A549 (cell line): ENCODE measurements around the gene CCDC78.

Experiments used
- CEBPB ChIP-seq, 2 experiments: fragments of >200 bp in 1 of 2; sonication (Bioruptor Twin) in 1 of 2; formaldehyde crosslinking in 1 of 2; IDR thresholded peaks; 2 replicates each; pipeline ENCODE4 v1.6.1; 2012 to 2016
- CTCF ChIP-seq: fragments of >200 bp; sonication (Bioruptor Twin); formaldehyde crosslinking; IDR thresholded peaks from 3 replicates; pipeline ENCODE4 v1.5.1; 2016
- MAFK ChIP-seq: fragments of 450-650 bp; IDR thresholded peaks from 2 replicates; pipeline ENCODE4 v1.6.1; 2014; ENCODE audit not compliant: partially characterized antibody
- POLR2A ChIP-seq: IDR thresholded peaks from 2 replicates; pipeline ENCODE4 v1.6.1; 2012; ENCODE audit warnings: mild to moderate bottlenecking, low read length
- POLR2AphosphoS2 ChIP-seq: conservative IDR thresholded peaks from 2 replicates; pipeline ENCODE4 v1.6.1; 2012; ENCODE audit warnings: low read length, improper control_type of control experiment, inconsistent platforms
- REST ChIP-seq: fragments of 200-600 bp; sonication (generic); IDR thresholded peaks from 2 replicates; pipeline ENCODE4 v1.6.1; 2016; ENCODE audit warnings: antibody characterized with exemption, mild to moderate bottlenecking, moderate library complexity
- SMC3 ChIP-seq: fragments of >200 bp; sonication (Bioruptor Twin); formaldehyde crosslinking; IDR thresholded peaks from 3 replicates; pipeline ENCODE4 v1.6.1; 2018; ENCODE audit warnings: inconsistent platforms

- TF ChIP-seq REST (no peak), MAFK (no peak), CTCF (no peak), CEBPB (IDR thresholded peaks at IDR 0.05) (no peak), POLR2AphosphoS2 (no peak), POLR2A (no peak), SMC3 (no peak)
Measured at GRCh38 chr16:705431-706188, 20.6 kb downstream of the CCDC78 start, which contains the start of gene FBXL16.
